DOHH2 (cell line): Measurements from ENCODE around the gene EARS2.

Experiments
- EZH2phosphoT487 ChIP-seq: fragments of 200-600 bp; sonication (generic); IDR thresholded peaks from 2 replicates; pipeline ENCODE4 v1.6.1; 2017; ENCODE audit warnings: borderline replicate concordance, mild to moderate bottlenecking, antibody characterized with exemption, low read length, moderate library complexity, mixed read lengths
- TF ChIP-seq, protein P1 (sequence below): fragments of 200-600 bp; sonication (generic); IDR thresholded peaks from one replicate; pipeline ENCODE4 v1.5.1; 2014; ENCODE audit warnings: antibody characterized with exemption, mild to moderate bottlenecking, low read depth, low read length; ENCODE audit not compliant: poor library complexity, severe bottlenecking

DNA sequence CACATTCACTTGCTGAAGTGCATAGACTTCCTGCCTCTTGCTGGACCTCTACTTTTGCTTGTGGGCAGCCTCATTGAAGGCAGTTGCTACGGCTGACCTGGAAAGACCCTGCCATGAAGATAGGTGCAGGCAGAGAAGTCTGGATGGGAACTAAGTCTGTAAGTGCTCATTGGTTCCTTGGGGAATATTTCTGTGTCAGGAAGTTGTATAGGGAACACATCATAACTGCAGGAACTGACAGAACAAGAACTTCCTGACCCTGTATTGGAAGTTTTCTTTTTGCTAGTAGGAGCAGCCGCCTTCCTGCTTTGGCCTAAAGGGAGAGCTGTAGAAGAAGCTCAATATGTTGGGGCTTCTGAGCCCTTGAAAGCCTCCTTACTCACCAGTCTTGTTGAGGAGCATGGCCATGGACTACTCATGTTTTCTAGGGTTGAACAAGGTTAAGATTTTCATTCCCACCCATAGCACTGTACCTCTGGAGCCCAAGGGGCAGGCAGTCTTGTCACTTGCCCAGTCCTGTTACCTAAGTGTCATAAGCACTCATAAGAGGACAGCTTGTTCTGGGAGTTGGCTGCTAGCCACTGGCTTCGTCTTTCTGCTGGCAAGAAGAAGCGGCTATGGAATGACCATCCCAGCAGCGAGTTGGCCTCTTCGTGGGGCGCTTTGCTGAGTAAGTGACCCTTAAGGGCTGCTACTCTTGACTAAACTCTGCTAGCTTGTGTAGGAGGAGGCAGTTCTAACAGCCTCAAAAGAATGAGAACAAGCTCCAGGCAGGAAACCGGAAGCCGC is 7.6 kb upstream of the EARS2 start:
- TF ChIP-seq, protein P1, sequence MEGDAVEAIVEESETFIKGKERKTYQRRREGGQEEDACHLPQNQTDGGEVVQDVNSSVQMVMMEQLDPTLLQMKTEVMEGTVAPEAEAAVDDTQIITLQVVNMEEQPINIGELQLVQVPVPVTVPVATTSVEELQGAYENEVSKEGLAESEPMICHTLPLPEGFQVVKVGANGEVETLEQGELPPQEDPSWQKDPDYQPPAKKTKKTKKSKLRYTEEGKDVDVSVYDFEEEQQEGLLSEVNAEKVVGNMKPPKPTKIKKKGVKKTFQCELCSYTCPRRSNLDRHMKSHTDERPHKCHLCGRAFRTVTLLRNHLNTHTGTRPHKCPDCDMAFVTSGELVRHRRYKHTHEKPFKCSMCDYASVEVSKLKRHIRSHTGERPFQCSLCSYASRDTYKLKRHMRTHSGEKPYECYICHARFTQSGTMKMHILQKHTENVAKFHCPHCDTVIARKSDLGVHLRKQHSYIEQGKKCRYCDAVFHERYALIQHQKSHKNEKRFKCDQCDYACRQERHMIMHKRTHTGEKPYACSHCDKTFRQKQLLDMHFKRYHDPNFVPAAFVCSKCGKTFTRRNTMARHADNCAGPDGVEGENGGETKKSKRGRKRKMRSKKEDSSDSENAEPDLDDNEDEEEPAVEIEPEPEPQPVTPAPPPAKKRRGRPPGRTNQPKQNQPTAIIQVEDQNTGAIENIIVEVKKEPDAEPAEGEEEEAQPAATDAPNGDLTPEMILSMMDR = no peak
- TF ChIP-seq EZH2phosphoT487 = no peak
